Hepatocyte (in vitro differentiated cells): ENCODE results near the gene ALX3.

Experiments
- CTCF ChIP-seq: fragments of 200-600 bp; sonication (generic); IDR thresholded peaks from 2 replicates; pipeline ENCODE4 v1.5.1; 2016; ENCODE audit warnings: antibody characterized with exemption, mild to moderate bottlenecking; ENCODE audit not compliant: poor library complexity
- EZH2 ChIP-seq: fragments of 200-600 bp; sonication (generic); IDR thresholded peaks from 2 replicates; pipeline ENCODE4 v1.6.1; 2016; ENCODE audit warnings: antibody characterized with exemption, mild to moderate bottlenecking, borderline replicate concordance
- EZH2phosphoT487 ChIP-seq: fragments of 200-600 bp; sonication (generic); IDR thresholded peaks from one replicate; pipeline ENCODE4 v1.6.1; 2018; ENCODE audit warnings: antibody characterized with exemption, mild to moderate bottlenecking, low read depth, moderate library complexity; ENCODE audit not compliant: unreplicated experiment, severe bottlenecking

GRCh38 chr1:110019770-110020169 lies 50.7 kb downstream of the ALX3 start:
- TF ChIP-seq CTCF (no peak), EZH2phosphoT487 (no peak), EZH2 (no peak)
